Smooth muscle cell (in vitro differentiated cells): ENCODE results near the gene LYST. TPM values are rescaled to one million over a fixed set of nuclear protein-coding genes. Genes with fewer than 3 reads are reported as not detected.

Experiments
- DNase-seq: peaks from one replicate; lab custom pipeline; 2025; ENCODE audit not compliant: unreplicated experiment; lab: John Stamatoyannopoulos, UW
- H2AFZ ChIP-seq: fragments of 200-600 bp; sonication (generic); 2 replicates; pipeline ENCODE4 v1.6.0; 2016; ENCODE audit warnings: antibody characterized with exemption, low read depth, mild to moderate bottlenecking
- H3F3A ChIP-seq: fragments of 200-600 bp; sonication (generic); 2 replicates; pipeline ENCODE4 v1.6.0; 2017; ENCODE audit warnings: antibody characterized with exemption, low read depth
- H3K27ac ChIP-seq: fragments of 200-600 bp; sonication (generic); 2 replicates; pipeline ENCODE4 v1.5.1; 2016; ENCODE audit warnings: low read depth, mild to moderate bottlenecking
- H3K27me3 ChIP-seq: fragments of 200-600 bp; sonication (generic); 2 replicates; pipeline ENCODE4 v1.6.1; 2016; ENCODE audit warnings: low read depth, mild to moderate bottlenecking
- H3K36me3 ChIP-seq: fragments of 200-600 bp; sonication (generic); 2 replicates; pipeline ENCODE4 v1.5.1; 2016; ENCODE audit warnings: low read depth
- H3K4me1 ChIP-seq: fragments of 200-600 bp; sonication (generic); 2 replicates; pipeline ENCODE4 v1.5.1; 2016; ENCODE audit warnings: low read depth
- H3K4me2 ChIP-seq: fragments of 200-600 bp; sonication (generic); 2 replicates; pipeline ENCODE4 v1.6.0; 2016; ENCODE audit warnings: mild to moderate bottlenecking
- H3K4me3 ChIP-seq: fragments of 200-600 bp; sonication (generic); 2 replicates; pipeline ENCODE4 v1.5.1; 2016; ENCODE audit warnings: mild to moderate bottlenecking
- H3K79me2 ChIP-seq: fragments of 200-600 bp; sonication (generic); 2 replicates; pipeline ENCODE4 v1.6.0; 2016; ENCODE audit warnings: low read depth, mild to moderate bottlenecking
- H3K9ac ChIP-seq: fragments of 200-600 bp; sonication (generic); 2 replicates; pipeline ENCODE4 v1.6.0; 2016; ENCODE audit warnings: low read depth
- H3K9me3 ChIP-seq: fragments of 200-600 bp; sonication (generic); replicated peaks from 2 replicates; pipeline ENCODE4 v1.5.1; 2016; ENCODE audit warnings: low read depth
- H4K20me1 ChIP-seq: fragments of 200-600 bp; sonication (generic); 2 replicates; pipeline ENCODE4 v1.6.0; 2016; ENCODE audit warnings: low read depth
- WGBS: methylation state at CpG from one replicate; pipeline ENCODE4 v1.1.7; 2016; ENCODE audit warnings: low lambda C conversion rate; 5-methylcytosine and 5-hydroxymethylcytosine counted together
- polyA plus RNA-seq: library from polyadenylated mRNA; unstranded; fragments of >200 nt; fragmentation: Nextera tagmentation; extraction: Ambion mirVana; gene quantifications from 2 replicates; pipeline ENCODE4 v1.2.1, GENCODE V29; 2016
- total RNA-seq: library from RNA; depleted of rRNA; stranded (reverse); fragments of >200 nt; gene quantifications from 2 replicates; pipeline ENCODE4 v1.2.3, GENCODE V29; 2014
- TF ChIP-seq, protein P1 (sequence below): fragments of 200-600 bp; sonication (generic); IDR thresholded peaks from 2 replicates; pipeline ENCODE4 v1.5.1; 2017; ENCODE audit warnings: borderline replicate concordance, mild to moderate bottlenecking, antibody characterized with exemption; ENCODE audit not compliant: insufficient read depth, poor library complexity, severe bottlenecking

Gene LYST
- total and polyA plus RNA-seq, 2 experiments from 2014 or later: 2.2 to 13.5 TPM

DNA sequence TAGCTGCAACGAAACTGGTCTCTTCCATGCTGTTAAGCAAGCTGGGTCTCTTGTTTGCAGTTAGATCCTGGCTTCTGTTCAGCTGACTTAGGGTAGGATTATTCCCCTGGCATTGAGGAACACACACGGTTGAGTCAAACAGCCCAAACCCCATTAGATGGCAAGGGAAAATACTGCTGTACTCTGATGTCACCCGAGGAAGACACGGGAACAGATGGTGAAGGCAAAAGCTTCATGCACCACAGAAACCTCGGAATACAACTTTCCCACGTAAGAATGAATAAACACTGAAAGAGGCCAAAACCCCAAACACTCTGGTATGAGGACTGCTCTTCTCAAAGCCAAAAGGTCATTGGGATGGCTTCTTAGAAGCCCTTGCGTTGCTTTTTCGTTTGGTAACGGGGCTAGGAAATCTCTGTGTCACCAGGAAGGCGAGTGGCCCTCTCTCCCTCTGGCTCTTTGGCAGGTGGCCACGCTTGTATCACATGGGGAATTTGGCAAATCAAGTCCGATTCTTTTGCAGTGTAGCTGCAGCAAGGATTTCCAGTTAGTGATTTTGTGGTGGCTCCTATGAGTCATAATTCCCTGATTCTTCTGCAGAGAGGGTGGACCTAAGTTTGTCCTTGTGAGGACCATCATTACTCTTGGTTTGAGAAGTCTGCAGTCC lies 16.7 kb upstream of the LYST start:
- peak; percentile 13 for DNase-seq
- no peak overlapping the region for H3K9ac ChIP-seq
- H3K27me3 ChIP-seq: peaks cover 3% of the 10 kb centered on the region
- no peaks in the 10 kb centered on the region for H3K36me3 ChIP-seq
- H3F3A ChIP-seq: no peaks in the 10 kb centered on the region
- WGBS: 41% methylated on average over 12 of the region's 12 CpGs
- TF ChIP-seq, protein P1, sequence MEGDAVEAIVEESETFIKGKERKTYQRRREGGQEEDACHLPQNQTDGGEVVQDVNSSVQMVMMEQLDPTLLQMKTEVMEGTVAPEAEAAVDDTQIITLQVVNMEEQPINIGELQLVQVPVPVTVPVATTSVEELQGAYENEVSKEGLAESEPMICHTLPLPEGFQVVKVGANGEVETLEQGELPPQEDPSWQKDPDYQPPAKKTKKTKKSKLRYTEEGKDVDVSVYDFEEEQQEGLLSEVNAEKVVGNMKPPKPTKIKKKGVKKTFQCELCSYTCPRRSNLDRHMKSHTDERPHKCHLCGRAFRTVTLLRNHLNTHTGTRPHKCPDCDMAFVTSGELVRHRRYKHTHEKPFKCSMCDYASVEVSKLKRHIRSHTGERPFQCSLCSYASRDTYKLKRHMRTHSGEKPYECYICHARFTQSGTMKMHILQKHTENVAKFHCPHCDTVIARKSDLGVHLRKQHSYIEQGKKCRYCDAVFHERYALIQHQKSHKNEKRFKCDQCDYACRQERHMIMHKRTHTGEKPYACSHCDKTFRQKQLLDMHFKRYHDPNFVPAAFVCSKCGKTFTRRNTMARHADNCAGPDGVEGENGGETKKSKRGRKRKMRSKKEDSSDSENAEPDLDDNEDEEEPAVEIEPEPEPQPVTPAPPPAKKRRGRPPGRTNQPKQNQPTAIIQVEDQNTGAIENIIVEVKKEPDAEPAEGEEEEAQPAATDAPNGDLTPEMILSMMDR: no peak
- H4K20me1 ChIP-seq: no peaks in the 10 kb centered on the region
- H2AFZ ChIP-seq: no peak overlapping the region
- H3K4me3 ChIP-seq: no peak overlapping the region
- no peaks in the 10 kb centered on the region for H3K79me2 ChIP-seq
- H3K9me3 ChIP-seq: no peaks in the 10 kb centered on the region
- H3K4me1 ChIP-seq: no peaks in the 10 kb centered on the region
- H3K4me2 ChIP-seq: peak overlapping the region; percentile 70
- peak overlapping the region; percentile 61 for H3K27ac ChIP-seq

DNA sequence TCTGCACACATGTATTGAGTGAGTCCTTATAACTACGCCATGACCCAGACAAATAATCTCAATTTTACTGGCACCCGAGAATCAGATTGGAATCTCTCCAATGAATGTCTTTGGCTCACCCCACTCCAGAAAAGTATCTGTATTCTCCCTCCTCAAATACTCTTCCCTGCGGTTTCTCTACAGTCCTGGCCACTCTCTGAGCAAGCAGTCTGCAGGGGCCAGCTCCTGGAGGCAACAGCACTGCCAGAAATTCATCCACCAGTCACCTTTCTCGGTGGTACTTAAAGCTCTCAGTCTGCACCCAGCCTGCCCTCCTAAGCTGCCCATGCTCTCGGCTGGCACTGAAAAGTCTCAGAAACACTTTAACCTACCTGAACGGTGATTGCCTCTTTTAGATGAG lies 16.1 kb upstream of the LYST start:
- TF ChIP-seq, protein P1: no peak
- H3K36me3 ChIP-seq: no peaks in the 10 kb centered on the region
- H2AFZ ChIP-seq: no peak overlapping the region
- DNase-seq: no peak
- H3K27ac ChIP-seq: peak overlapping the region; percentile 61
- H3K27me3 ChIP-seq: peaks cover 3% of the 10 kb centered on the region
- H3K4me2 ChIP-seq: peak overlapping the region; percentile 70
- H3K79me2 ChIP-seq: no peaks in the 10 kb centered on the region
- no peaks in the 10 kb centered on the region for H3K9me3 ChIP-seq
- no peaks in the 10 kb centered on the region for H3F3A ChIP-seq
- 88% methylated on average over 6 of the region's 6 CpGs for WGBS
- H3K4me3 ChIP-seq: no peak overlapping the region
- no peaks in the 10 kb centered on the region for H3K4me1 ChIP-seq
- H4K20me1 ChIP-seq: no peaks in the 10 kb centered on the region
- no peak overlapping the region for H3K9ac ChIP-seq

DNA sequence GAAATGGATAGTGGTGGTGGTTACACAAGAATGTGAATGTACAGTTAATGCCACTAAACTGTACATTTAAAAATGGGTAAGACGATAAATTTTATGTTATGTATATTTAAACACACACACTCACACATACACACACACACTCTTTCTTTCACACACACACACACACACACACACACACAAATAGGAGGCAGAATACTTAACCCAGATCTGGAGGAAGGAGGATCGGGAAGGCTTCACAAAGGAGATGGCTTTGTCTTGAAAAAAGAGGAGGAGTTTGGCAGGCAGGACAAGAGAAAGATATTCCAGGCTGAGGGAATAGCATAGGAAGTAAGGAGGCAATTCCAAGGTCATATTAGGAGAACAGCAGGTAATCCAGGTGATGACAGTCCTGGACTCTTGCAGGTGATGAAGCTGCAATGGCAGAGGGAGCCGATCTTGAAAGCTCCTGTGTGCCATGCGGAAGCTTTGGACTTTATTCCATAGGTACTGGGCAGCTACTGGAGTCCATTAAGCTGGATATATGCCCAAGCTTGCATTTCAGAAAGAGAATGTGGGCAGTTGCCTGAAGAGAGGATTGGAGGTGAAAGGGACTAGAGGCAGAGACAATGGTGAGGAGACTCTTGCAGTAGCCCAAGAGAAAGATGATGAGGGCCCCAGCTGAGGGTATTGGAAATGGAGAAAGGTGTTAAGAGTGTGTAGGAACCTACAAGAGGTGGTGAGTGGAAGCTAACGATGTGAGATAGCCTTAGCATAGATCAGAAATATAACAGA lies 15.4 kb upstream of the LYST start:
- no peaks in the 10 kb centered on the region for H3K4me1 ChIP-seq
- H3K4me2 ChIP-seq: no peak overlapping the region
- no peaks in the 10 kb centered on the region for H4K20me1 ChIP-seq
- no peaks in the 10 kb centered on the region for H3F3A ChIP-seq
- no peak overlapping the region for H3K4me3 ChIP-seq
- no peak overlapping the region for H3K9ac ChIP-seq
- H2AFZ ChIP-seq: no peak overlapping the region
- no peaks in the 10 kb centered on the region for H3K79me2 ChIP-seq
- DNase-seq: no peak
- TF ChIP-seq, protein P1: no peak
- peaks cover 3% of the 10 kb centered on the region for H3K27me3 ChIP-seq
- 89% methylated on average over 5 of the region's 5 CpGs for WGBS
- no peaks in the 10 kb centered on the region for H3K9me3 ChIP-seq
- no peak overlapping the region for H3K27ac ChIP-seq
- H3K36me3 ChIP-seq: no peaks in the 10 kb centered on the region
